Stromal cell of bone marrow (primary cell): ENCODE results near the gene MACROH2A1.

Experiments used
- DNase-seq: peaks from one replicate; pipeline ENCODE4 v3.0.0-alpha.2; 2012; ENCODE audit warnings: low read depth

The MACROH2A1 gene

DNA sequence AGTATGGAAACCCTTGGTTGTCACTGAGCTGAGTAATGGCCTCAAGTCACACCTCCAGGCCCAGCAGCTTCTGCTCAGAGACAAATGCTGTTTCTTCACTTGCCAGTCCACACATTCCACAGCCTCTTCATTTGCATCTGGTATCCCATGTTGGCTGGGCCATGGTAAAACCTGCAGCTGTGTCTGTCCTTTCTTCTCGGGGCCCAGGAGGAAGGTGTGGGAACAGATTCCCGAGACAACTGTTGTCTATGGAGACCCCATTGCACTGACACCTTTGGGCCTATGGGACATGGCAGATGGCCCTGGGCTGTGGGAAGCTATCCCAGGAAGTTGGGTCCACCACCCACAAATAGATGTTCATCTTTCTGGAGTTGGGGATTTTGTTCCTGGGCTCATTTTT, 85.1 kb downstream of the MACROH2A1 start:
- DNase-seq, result no peak

DNA sequence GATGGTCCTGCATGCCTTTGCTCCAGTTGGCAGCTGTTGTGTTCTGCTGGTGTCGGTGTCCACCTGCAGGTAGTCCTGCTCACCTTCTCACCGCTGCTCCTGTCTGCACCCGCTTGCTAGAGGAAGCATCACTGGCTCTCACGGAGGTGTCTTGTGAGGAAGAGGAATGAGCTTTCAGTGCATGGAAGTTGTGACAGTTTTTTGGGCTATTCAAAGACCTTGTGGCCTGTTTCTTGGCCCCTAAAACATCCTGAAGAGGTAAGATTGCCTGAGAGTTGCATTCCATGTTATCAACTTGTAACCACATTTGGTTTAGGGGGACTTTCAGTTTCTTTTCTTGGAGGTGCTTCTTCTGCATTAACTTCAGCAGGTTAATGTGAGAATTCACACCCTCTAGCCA, 85.6 kb downstream of the MACROH2A1 start:
- DNase-seq, result no peak

DNA sequence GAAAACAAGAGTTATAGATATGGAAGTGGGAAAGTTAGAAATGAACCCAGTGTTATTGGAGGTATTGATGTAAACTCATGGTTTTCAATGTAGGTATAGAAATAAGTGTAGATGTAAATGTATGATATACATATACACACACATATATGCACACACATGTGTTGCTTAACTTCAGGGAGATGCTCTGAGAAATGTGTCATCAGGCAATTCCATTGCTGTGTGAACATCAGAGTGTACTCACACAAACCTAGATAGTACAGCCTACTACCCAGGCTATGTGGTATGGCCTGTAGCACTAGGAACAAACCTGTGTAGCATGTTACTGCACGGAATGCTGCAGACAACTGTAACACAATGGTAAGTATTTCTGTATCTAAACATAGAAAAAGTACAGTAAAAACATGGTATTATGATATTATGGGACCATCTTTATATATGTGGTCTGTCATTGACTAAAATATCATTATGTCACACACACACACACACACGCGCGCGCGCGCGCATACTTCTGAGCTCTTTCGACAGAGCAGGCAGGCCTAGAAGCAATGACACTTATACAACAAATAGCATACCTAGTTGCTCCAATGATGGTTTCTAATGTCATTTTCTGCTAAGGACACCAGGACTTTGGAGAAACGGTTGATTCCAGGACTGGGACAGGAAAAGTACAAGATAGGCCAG, 86.6 kb downstream of the MACROH2A1 start:
- DNase-seq, result no peak

DNA sequence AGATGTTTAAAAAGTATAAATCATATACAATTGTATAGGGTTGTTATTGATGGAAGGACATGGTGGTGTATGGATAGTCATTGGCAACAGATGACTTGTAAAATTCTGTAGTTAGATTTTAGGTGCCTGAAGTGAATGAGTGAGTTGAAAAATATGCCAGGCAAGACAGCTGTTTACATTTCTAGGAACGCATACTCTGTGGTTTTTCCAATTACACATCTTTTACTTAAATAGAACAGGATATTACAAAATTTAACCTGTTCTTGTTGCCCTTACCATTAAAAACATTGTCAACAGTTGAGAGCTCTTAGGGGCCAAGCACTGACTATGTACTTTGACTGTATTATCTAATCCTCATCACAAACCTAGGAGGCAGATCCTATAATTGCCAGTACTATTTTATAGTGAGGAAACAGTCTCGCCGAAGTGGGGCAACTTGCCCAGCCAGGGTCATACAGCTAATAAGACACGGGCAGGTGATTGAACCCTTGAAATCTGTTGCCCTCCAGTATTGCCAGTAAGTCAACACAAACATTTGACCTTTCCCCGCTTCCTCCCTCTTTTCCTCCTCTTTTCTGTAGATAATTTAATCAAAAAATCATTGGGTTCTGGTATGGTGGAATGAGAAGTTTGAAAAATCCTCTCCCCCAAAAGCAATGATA, 88.6 kb downstream of the MACROH2A1 start:
- DNase-seq, result no peak

DNA sequence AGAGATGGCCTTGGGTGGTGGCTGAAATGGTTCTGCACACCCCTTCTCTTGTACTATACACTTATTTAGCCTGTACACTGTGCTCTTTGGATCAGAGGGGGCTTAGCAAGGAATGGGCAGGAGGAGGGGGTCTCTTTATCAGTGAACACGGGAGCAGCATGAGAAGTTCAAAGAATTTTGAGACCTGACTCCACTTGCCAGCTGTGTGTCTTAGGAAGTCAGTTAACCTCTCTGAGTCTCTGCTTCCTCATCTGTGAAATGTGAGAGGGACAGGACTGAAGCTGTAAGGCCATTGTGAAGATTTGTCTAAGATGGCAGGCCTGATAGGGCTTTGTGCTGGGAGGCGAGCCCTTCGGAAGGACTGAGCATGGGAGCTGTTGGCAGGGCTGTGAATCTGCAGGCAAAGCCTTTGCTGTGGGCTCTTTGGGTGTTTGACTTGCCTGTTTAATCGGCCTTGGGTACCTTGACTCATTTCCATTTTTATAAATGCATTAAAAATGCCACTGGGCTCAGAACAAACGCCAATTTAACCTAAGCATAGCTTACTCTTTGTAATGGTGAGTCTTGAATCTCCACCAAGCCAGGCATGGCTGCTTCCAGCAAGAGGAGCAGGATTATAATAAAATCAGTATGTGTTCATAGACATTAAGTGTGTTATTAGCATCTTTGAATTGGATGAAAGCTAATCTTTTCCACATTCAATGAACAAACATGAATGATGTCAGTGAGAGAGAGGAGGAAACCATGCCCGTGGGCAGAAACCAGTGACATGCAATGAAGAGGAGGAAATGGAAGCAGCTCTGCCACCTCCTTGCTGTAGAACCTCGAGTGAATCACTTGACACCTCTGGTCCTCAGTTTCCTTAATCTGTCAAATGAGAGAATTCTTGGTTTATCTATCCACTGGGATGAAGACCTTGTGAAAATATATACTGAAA, 89.4 kb downstream of the MACROH2A1 start:
- no peak for DNase-seq

DNA sequence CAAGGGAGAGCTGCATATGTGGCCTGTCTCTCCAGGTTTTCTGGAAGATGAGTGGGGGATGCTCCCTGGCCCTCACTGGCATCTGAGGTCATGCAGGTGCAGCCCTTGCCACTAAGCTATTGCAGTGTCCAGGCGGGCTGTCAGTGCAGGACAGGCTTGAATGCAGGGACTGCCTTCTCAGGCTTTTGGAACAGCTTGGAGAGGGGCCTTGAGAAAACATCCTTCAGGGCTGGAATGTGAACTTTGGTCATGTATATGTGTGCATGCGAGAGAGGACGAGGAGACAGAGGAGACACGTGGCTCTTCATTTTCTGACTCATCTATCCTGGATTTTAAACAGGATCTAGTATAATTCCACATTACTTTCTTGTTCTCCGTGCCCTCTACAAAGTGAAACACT, 90.3 kb downstream of the MACROH2A1 start:
- DNase-seq, result no peak

DNA sequence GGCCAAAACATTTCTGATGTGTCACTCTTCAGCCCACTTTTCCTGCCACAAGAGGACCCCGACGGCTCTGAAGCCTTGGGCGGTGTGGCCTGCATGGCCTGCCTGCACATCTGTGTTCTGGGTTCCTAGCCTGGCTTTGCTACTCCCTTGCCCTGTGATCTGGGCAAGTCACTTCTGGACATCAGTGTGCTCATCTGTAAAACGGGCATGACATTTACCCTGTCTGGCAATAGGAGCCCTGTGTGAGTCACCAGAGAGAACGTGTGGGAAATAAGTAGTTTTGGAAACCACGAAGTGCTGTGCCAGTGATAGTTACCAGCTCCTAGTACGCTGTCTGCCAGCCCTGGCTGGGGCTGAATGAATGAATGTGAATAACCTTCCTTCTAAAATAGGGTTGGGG, 90.8 kb downstream of the MACROH2A1 start:
- DNase-seq, result no peak

DNA sequence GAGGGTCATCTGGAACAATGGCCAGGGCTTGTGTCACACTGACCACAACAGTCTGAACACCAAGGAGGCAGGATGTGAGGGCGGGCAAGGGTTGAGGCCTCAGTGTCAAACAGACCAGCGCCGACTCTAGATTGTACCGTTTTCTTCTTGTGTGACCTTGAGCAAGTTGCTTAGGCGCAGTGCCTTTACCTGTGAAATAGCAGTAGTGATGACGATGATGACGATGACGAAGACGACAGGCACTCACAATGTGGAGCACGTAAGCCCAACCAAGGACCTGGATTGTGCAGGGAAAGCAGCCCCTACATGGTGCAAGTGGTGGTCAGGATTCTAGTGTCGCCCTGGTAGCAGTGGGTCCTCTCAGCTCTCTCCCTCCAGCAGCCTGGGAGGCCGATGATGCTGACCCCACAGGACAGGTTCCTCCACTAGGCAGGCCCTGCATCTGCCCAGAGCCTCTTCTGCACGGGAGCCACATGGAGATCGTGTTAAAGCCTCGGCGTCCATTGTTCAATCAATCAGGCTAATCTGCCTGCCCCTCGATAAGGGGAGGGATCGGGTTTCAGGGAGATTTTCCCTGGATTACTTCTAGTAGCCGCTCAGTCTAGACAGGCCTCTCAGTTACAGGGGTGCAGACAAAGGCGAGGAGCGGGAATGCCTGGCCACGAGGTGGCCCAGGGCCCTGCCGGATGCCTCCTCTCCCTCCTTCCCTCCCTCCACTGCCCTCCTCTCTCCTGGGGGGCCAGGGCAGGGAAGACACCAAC, 91.7 kb downstream of the MACROH2A1 start:
- no peak for DNase-seq

DNA sequence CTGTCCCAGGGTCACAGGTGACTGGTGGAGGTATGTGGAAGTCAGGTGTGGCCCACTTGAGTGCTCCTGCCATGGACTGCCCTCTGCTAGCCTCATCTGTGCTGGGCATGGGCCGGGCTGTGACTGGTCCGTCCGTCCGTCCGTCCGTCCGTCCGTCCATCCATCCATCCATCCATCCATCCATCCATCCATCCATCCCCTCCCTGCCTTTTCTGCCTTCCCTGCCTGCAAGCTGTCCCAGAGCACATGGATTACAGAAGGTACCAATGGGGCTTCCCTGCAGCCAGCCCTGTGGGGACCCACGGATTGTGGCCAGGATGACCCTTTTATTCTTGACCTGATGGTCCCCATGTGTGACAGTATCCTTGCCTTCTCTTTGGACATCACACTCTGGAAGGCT, 92.5 kb downstream of the MACROH2A1 start:
- no peak for DNase-seq

DNA sequence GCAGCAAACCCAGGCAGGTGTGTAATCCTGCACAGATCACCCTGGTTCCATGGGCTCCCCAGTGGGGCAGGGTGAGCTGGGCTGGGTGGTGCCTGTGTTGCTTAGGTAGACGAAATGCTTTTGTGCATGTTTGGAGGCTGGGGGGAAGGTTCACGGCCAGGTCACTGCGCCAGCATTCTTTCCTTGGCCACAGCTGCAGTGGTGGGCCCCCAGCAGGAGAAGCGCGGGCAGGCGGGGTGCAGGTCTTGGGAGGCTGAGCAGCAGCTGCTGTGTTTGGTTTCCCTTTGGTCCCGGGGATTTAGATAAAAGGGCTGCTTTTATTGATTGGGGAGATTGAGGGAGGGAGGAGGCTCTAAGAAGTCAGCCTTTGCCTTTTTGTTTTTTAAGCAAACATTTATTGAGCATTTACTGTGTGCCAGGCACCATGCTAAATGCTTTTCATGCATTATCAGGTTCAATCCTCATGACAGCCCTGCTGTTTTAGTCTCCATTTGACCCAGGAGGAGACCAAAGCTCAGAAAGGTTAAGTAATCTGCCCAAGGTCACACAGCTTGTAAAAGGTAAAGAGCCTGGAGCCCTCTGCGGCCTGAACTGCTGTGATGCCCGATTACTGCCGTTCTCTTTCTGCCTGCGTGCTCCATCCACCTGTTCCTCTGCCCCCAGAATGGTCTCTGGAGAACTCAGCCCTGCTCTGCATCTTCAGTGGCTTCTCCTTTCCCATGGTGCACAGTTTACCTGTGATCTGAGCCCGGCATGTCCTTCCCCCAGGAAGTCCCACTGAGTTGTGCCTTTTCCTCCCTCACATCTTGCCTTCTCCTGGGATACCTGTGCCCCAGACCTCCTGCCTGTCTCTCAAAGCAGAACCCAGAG, 94.4 kb downstream of the MACROH2A1 start:
- no peak for DNase-seq

DNA sequence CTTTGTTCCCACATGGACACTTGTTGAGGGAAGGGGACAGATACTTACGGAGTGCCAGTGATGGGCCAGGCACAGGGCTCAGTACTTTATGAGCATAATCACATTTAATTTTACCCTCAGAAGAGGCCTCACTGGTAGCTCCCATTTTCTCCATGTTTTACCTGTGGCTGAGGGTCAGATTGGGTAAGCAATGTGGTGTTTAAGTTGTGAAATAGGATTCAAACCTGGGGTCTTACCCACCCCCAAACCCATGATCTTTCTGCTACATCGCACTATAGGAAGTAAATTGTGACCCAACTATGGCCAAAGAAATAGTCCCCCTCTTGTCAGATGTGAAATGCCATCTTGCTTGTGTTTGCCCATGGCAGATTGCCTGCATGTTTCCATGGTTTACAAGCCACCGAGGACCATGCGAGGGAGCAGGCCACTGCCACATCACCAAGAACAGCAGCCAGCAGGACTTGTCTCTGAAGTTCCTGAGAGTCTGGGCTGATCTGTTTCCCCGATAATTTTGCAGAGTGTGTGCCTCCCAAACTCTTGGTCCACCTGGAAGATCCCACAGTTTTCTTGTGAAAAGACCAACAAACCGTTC, 95.4 kb downstream of the MACROH2A1 start:
- no peak for DNase-seq

DNA sequence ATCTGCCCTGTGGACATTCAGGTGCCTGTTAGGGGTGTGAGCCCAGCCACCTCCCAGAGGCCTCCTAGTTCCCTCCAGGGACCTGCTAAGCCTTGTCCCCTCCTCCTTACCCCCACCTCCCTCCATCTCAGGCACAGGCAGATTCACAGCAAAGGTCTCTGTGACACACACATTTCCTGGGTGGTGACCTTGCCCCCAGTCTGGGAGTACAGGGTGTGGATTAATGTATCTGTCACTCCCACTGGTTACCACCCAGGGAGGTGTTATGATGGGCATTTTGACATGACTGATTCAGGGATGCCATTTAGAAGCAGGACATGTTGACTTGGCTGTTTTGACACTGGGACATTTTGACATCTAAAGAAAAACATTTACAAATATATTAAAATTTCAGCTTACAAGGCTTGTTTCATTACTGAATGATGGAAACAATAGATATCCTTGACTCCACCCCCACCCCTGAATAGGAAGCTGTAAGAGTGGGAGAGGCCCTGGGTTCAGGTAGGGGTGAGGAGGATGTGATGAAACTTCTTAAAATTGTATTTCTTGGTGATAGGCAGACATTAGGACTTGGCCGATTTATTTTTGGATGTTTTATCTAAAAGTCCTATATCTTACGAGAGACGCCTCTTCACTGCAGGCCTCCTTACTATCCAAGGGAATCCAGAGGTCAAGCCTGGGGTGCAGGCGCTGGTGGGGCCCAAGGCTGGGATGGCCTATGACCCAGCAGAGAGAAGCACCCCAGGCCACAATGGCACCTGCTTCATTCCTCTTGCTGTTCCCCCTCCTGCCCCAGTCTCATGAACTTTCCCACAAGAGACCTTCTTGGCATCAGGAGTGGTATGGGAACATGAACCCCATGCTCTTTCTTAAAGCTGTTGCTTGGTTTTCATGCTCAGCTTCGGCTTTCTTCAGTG, 101.9 kb downstream of the MACROH2A1 start:
- DNase-seq, result no peak

DNA sequence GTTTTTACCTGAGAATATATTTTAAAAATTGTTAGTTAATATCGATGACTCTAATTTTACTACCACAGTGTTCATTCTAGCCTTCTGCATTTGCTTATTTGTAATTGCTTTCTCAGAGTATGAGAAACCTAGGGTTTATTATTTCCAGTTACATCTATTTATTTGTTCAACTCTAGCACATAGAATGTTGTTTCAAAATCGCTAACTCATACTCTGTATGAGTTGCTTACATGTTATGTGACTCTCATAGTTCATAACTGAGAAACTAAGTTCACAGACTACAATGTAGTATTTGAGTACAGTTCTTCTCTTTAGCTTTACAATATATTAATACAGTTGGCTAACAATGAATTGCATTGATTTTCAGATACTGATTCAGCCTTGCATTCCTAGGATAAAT, 103.2 kb downstream of the MACROH2A1 start:
- no peak for DNase-seq

DNA sequence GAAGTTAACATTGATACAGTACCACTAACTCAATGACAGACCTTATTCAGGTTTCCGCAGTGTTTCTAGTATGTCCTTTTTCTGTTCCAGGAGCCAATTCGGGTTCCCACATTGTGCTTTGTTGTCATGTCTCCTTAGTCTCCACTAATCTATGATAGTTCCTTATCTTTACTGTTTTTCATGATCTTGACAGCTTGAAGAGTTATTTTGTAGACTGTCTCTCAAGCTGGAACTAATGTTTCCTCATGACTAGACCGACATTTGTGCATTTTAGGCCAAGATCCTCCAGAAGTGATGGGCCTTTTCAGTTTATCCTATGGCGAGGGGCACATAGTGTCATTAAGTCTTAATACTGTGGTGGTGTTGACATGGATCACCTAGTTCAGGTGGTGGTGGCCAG, 104.2 kb downstream of the MACROH2A1 start:
- no peak for DNase-seq

DNA sequence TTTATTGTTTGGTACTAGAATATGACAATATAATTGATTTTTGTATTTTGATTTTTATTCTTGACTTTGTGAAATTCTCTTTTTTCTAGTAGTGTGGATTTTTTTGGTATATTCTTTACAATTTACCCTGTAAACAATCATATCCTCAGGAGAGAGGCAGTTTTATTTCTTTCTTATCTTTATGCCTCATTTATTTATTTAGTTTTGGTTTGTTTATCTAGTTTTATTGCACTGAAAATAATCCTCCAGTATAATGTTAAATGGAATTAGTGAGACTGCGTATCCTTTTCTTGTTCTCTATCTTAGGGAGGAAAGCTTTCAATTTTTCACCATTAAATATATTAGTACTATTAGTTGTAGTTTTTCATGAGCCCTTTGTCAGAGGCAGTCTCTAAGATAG, 109.4 kb downstream of the MACROH2A1 start:
- DNase-seq, result no peak

DNA sequence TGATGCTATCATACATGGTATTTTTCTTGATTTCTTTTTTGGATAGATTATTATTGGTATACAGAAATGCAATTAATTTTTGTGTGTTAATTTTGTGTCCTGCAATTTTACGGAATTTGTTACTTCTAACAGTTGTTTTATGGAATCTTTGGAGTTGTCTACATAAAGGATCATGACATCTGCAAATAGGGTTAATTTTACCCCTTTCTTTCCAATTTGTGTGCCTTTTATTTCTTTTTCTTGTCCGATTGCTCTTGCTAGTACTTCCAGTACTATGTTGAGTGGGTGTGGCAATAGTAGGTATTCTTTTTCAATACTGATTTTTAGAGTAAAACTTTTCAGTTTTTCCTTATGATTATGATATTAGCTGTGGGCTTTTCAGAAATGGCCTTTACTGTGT, 111.5 kb downstream of the MACROH2A1 start:
- no peak for DNase-seq
